Measurements from ENCODE around the gene NOS3. TPM values are rescaled to one million over a fixed set of nuclear protein-coding genes. Genes with fewer than 3 reads are reported as not detected.

NOS3 gene
- total and polyA plus RNA-seq, 9 of the 15 experiments (the other 6 are each of a cell fraction or from before 2014, with no cell fraction given), result 1.1 to 121 (median 23.6) TPM

DNA sequence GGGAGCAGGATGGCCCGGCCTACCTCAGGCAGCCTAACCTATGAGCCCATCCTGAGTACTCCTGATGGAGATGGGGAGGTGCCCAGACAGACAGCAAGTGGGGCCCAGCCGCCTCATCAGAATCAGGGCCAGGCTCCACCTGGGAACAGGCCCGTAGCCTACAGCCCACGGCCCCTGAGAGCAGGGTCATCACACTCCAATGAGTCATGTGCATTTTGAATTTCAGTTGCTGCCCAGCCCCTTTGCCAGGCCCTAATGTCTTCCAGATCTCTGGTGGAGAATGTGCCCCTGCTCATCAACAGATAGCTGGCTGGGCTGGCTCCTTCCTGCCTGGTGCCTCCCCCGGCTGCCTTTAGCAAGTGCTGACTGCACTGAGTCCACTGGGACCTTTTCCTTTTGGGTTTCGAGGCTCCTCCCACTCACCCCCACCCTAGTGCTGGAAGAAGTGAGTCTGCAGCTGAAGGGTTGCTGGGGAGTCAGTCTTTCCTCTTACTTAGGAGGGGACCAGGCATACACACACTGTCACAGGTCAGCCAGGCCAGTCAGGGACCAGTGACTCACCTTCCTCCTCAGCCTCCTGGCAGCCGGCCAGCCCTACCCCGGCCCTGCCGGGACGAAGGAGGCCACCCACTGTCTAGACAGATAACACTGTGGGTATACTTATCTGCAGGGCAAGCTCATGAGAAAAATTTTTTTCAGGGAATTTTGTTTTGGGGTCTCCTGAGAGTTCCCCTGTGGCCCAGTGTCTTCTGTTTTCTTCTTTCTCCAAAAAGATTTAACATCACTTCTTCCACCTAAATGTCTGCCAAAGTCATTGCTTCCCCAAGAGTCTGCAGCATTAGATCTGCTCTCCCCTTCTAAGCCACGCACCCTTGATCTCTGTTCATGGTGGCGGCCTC is 48.4 kb downstream of the NOS3 start (continued):
- TF ChIP-seq SP1 (CRISPR knock-in tag; IDR thresholded peaks at IDR 0.05) (peak; percentile 62), BDP1 (IDR thresholded peaks at IDR 0.05; ENCODE audit: insufficient read depth, insufficient read length) (no peak), ZNF311 (CRISPR knock-in tag; IDR thresholded peaks at IDR 0.05) (no peak), MTF1 (CRISPR knock-in tag; IDR thresholded peaks at IDR 0.05; ENCODE audit: borderline replicate concordance) (no peak), PYGO2 (tag; IDR thresholded peaks at IDR 0.05) (no peak), ADNP (tag; IDR thresholded peaks at IDR 0.05) (no peak), GATA2 (CRISPR knock-in tag; IDR thresholded peaks at IDR 0.05) (0 out of 2 replicates have a peak, but pooled peaks have one; percentile 17), CBX2 (IDR thresholded peaks at IDR 0.05; ENCODE audit: insufficient read depth, low read length, poor library complexity, severe bottlenecking) (no peak)
- TF ChIP-seq, protein P1, sequence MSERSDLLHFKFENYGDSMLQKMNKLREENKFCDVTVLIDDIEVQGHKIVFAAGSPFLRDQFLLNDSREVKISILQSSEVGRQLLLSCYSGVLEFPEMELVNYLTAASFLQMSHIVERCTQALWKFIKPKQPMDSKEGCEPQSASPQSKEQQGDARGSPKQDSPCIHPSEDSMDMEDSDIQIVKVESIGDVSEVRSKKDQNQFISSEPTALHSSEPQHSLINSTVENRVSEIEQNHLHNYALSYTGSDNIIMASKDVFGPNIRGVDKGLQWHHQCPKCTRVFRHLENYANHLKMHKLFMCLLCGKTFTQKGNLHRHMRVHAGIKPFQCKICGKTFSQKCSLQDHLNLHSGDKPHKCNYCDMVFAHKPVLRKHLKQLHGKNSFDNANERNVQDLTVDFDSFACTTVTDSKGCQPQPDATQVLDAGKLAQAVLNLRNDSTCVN (CRISPR knock-in tag; IDR thresholded peaks at IDR 0.05), result no peak
- TF ChIP-seq, protein P2, sequence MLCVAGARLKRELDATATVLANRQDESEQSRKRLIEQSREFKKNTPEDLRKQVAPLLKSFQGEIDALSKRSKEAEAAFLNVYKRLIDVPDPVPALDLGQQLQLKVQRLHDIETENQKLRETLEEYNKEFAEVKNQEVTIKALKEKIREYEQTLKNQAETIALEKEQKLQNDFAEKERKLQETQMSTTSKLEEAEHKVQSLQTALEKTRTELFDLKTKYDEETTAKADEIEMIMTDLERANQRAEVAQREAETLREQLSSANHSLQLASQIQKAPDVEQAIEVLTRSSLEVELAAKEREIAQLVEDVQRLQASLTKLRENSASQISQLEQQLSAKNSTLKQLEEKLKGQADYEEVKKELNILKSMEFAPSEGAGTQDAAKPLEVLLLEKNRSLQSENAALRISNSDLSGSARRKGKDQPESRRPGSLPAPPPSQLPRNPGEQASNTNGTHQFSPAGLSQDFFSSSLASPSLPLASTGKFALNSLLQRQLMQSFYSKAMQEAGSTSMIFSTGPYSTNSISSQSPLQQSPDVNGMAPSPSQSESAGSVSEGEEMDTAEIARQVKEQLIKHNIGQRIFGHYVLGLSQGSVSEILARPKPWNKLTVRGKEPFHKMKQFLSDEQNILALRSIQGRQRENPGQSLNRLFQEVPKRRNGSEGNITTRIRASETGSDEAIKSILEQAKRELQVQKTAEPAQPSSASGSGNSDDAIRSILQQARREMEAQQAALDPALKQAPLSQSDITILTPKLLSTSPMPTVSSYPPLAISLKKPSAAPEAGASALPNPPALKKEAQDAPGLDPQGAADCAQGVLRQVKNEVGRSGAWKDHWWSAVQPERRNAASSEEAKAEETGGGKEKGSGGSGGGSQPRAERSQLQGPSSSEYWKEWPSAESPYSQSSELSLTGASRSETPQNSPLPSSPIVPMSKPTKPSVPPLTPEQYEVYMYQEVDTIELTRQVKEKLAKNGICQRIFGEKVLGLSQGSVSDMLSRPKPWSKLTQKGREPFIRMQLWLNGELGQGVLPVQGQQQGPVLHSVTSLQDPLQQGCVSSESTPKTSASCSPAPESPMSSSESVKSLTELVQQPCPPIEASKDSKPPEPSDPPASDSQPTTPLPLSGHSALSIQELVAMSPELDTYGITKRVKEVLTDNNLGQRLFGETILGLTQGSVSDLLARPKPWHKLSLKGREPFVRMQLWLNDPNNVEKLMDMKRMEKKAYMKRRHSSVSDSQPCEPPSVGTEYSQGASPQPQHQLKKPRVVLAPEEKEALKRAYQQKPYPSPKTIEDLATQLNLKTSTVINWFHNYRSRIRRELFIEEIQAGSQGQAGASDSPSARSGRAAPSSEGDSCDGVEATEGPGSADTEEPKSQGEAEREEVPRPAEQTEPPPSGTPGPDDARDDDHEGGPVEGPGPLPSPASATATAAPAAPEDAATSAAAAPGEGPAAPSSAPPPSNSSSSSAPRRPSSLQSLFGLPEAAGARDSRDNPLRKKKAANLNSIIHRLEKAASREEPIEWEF (CRISPR knock-in tag; IDR thresholded peaks at IDR 0.05), result no peak
- TF ChIP-seq, protein P3, sequence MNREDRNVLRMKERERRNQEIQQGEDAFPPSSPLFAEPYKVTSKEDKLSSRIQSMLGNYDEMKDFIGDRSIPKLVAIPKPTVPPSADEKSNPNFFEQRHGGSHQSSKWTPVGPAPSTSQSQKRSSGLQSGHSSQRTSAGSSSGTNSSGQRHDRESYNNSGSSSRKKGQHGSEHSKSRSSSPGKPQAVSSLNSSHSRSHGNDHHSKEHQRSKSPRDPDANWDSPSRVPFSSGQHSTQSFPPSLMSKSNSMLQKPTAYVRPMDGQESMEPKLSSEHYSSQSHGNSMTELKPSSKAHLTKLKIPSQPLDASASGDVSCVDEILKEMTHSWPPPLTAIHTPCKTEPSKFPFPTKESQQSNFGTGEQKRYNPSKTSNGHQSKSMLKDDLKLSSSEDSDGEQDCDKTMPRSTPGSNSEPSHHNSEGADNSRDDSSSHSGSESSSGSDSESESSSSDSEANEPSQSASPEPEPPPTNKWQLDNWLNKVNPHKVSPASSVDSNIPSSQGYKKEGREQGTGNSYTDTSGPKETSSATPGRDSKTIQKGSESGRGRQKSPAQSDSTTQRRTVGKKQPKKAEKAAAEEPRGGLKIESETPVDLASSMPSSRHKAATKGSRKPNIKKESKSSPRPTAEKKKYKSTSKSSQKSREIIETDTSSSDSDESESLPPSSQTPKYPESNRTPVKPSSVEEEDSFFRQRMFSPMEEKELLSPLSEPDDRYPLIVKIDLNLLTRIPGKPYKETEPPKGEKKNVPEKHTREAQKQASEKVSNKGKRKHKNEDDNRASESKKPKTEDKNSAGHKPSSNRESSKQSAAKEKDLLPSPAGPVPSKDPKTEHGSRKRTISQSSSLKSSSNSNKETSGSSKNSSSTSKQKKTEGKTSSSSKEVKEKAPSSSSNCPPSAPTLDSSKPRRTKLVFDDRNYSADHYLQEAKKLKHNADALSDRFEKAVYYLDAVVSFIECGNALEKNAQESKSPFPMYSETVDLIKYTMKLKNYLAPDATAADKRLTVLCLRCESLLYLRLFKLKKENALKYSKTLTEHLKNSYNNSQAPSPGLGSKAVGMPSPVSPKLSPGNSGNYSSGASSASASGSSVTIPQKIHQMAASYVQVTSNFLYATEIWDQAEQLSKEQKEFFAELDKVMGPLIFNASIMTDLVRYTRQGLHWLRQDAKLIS (CRISPR knock-in tag; IDR thresholded peaks at IDR 0.05), result peak; percentile 2; the same call in 1 of the 2 replicates
- TF ChIP-seq, protein P4, sequence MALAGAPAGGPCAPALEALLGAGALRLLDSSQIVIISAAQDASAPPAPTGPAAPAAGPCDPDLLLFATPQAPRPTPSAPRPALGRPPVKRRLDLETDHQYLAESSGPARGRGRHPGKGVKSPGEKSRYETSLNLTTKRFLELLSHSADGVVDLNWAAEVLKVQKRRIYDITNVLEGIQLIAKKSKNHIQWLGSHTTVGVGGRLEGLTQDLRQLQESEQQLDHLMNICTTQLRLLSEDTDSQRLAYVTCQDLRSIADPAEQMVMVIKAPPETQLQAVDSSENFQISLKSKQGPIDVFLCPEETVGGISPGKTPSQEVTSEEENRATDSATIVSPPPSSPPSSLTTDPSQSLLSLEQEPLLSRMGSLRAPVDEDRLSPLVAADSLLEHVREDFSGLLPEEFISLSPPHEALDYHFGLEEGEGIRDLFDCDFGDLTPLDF (CRISPR knock-in tag; IDR thresholded peaks at IDR 0.05), result peak; percentile 56
- TF ChIP-seq, protein P5, sequence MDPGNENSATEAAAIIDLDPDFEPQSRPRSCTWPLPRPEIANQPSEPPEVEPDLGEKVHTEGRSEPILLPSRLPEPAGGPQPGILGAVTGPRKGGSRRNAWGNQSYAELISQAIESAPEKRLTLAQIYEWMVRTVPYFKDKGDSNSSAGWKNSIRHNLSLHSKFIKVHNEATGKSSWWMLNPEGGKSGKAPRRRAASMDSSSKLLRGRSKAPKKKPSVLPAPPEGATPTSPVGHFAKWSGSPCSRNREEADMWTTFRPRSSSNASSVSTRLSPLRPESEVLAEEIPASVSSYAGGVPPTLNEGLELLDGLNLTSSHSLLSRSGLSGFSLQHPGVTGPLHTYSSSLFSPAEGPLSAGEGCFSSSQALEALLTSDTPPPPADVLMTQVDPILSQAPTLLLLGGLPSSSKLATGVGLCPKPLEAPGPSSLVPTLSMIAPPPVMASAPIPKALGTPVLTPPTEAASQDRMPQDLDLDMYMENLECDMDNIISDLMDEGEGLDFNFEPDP (CRISPR knock-in tag; IDR thresholded peaks at IDR 0.05), result no peak

All from K562 (cell line).